Gastrocnemius medialis (tissue), 4 donors: ENCODE data around the gene CTRB2.

Source experiments
- CTCF ChIP-seq, 5 experiments: fragments of 450-650 bp in 3 of 5; fragments of 200-600 bp in 2 of 5; sonication (generic) in 2 of 5; IDR thresholded peaks in 4 of 5; conservative IDR thresholded peaks in 1 of 5; 1 replicate in 4 of 5; 2 replicates in 1 of 5; pipeline ENCODE4 v1.5.1; 2016 to 2019; ENCODE audit warnings: antibody characterized with exemption in 5 of 5, mild to moderate bottlenecking in 3 of 5, moderate library complexity in 3 of 5
- POLR2A ChIP-seq, 2 donors: fragments of 450-650 bp; IDR thresholded peaks; one replicate each; pipeline ENCODE4 v1.6.1; 2017; ENCODE audit warnings: antibody characterized with exemption in 2 of 2, mild to moderate bottlenecking in 2 of 2, moderate library complexity in 2 of 2

- no peak for TF ChIP-seq CTCF (IDR thresholded peaks at IDR 0.05 in 4 of 5, conservative IDR thresholded peaks at IDR 0.05 in 1 of 5)
- no peak for TF ChIP-seq POLR2A (IDR thresholded peaks at IDR 0.05)
Observed at GRCh38 chr16:75198135-75198600, 8.8 kb downstream of the CTRB2 start.
